Mesenchymal stem cell (in vitro differentiated cells and primary cell): ENCODE results near the gene DTNBP1.

Experiments used
- DNase-seq: peaks from one replicate; pipeline ENCODE4 v3.0.0-alpha.2; 2013
- H2AFZ ChIP-seq: one replicate; pipeline ENCODE4 v1.6.1; 2013; ENCODE audit warnings: low read depth, mild to moderate bottlenecking, control low read depth, inconsistent platforms, low read length, moderate library complexity
- H2AK5ac ChIP-seq: 2 replicates; pipeline ENCODE4 v1.6.1; 2013; ENCODE audit warnings: low read length, moderate library complexity, mild to moderate bottlenecking, inconsistent platforms; ENCODE audit not compliant: severe bottlenecking
- H2BK120ac ChIP-seq: one replicate; pipeline ENCODE4 v1.6.1; 2013; ENCODE audit warnings: low read depth, mild to moderate bottlenecking, inconsistent platforms, low read length, moderate library complexity
- H2BK12ac ChIP-seq, 2 experiments: one replicate each; pipeline ENCODE4 v1.6.1; 2013; ENCODE audit warnings: inconsistent platforms in 2 of 2, low read length in 2 of 2, mild to moderate bottlenecking in 2 of 2, moderate library complexity in 2 of 2, control low read depth in 1 of 2
- H2BK15ac ChIP-seq: one replicate; pipeline ENCODE4 v1.6.1; 2013; ENCODE audit warnings: mild to moderate bottlenecking, low read depth, inconsistent platforms; ENCODE audit not compliant: poor library complexity, severe bottlenecking
- H2BK5ac ChIP-seq: 2 replicates; pipeline ENCODE4 v1.6.1; 2013; ENCODE audit warnings: low read depth, mild to moderate bottlenecking, low read length, control low read depth, inconsistent platforms; ENCODE audit not compliant: poor library complexity, severe bottlenecking
- H3K14ac ChIP-seq, 2 experiments: one replicate each; pipeline ENCODE4 v1.6.1; 2013; ENCODE audit warnings: inconsistent platforms in 2 of 2, low read length in 2 of 2, control low read depth in 1 of 2, mild to moderate bottlenecking in 1 of 2, moderate library complexity in 1 of 2
- H3K18ac ChIP-seq, 2 experiments: one replicate each; pipeline ENCODE4 v1.6.1; 2013; ENCODE audit warnings: inconsistent platforms in 2 of 2, low read length in 2 of 2, control low read depth in 1 of 2, low read depth in 1 of 2, mild to moderate bottlenecking in 1 of 2
- H3K23ac ChIP-seq, 2 experiments: one replicate each; pipeline ENCODE4 v1.6.1; 2013; ENCODE audit warnings: inconsistent platforms in 2 of 2, low read length in 2 of 2, mild to moderate bottlenecking in 2 of 2, moderate library complexity in 2 of 2, control low read depth in 1 of 2
- H3K27ac ChIP-seq: 2 replicates; pipeline ENCODE4 v1.5.1; 2013; ENCODE audit warnings: mild to moderate bottlenecking, moderate library complexity, low read length, control low read depth, inconsistent platforms; ENCODE audit not compliant: poor library complexity, severe bottlenecking
- H3K27me3 ChIP-seq, 2 experiments: 2 replicates each; pipeline versions ENCODE4 v1.6.1 to v1.7.0; 2013; ENCODE audit warnings: low read length in 2 of 2, mild to moderate bottlenecking in 2 of 2, moderate library complexity in 2 of 2, control low read depth in 1 of 2, inconsistent platforms in 1 of 2; ENCODE audit not compliant: control insufficient read depth in 1 of 2, insufficient read depth in 1 of 2
- H3K36me3 ChIP-seq, 2 experiments: 2 replicates each; pipeline versions ENCODE4 v1.6.1 to v1.7.0; 2013; ENCODE audit warnings: low read length in 2 of 2, control low read depth in 1 of 2, inconsistent platforms in 1 of 2, low read depth in 1 of 2, mild to moderate bottlenecking in 1 of 2; ENCODE audit not compliant: insufficient read depth in 2 of 2, control insufficient read depth in 1 of 2
- H3K4ac ChIP-seq, 2 experiments: one replicate each; pipeline ENCODE4 v1.6.1; 2013; ENCODE audit warnings: inconsistent platforms in 2 of 2, low read length in 2 of 2, mild to moderate bottlenecking in 2 of 2, moderate library complexity in 2 of 2, control low read depth in 1 of 2, low read depth in 1 of 2
- H3K4me1 ChIP-seq: 2 replicates; pipeline ENCODE4 v1.6.1; 2013; ENCODE audit warnings: low read depth, low read length, control low read depth; ENCODE audit not compliant: control insufficient read depth, insufficient read depth
- H3K4me2 ChIP-seq: 2 replicates; pipeline ENCODE4 v1.6.1; 2013; ENCODE audit warnings: low read length, mild to moderate bottlenecking, inconsistent platforms; ENCODE audit not compliant: poor library complexity, severe bottlenecking
- H3K4me3 ChIP-seq, 2 experiments: 2 replicates each; pipeline versions ENCODE4 v1.5.1 to v1.7.0; 2013; ENCODE audit warnings: low read length in 2 of 2, mild to moderate bottlenecking in 2 of 2, control low read depth in 1 of 2, low read depth in 1 of 2; ENCODE audit not compliant: insufficient read depth in 1 of 2
- H3K79me1 ChIP-seq: replicated peaks from 2 replicates; pipeline ENCODE4 v1.6.1; 2013; ENCODE audit warnings: mild to moderate bottlenecking, control low read depth, low read length, inconsistent platforms; ENCODE audit not compliant: poor library complexity, severe bottlenecking
- H3K9ac ChIP-seq: 2 replicates; pipeline ENCODE4 v1.7.0; 2013; ENCODE audit warnings: mild to moderate bottlenecking, low read length, moderate library complexity
- H3K9me3 ChIP-seq: 2 replicates; pipeline ENCODE4 v1.7.0; 2013; ENCODE audit warnings: mild to moderate bottlenecking, low read length; ENCODE audit not compliant: control insufficient read depth
- H4K8ac ChIP-seq: one replicate; pipeline ENCODE4 v1.6.1; 2013; ENCODE audit warnings: inconsistent platforms, mild to moderate bottlenecking, low read length, moderate library complexity
- H4K91ac ChIP-seq: one replicate; pipeline ENCODE4 v1.6.1; 2013; ENCODE audit warnings: mild to moderate bottlenecking, low read length, inconsistent platforms
- WGBS: methylation state at CpG from one replicate; pipeline ENCODE4 v1.1.7; 2013; ENCODE audit warnings: mixed read lengths; 5-methylcytosine and 5-hydroxymethylcytosine counted together

Gene DTNBP1

DNA sequence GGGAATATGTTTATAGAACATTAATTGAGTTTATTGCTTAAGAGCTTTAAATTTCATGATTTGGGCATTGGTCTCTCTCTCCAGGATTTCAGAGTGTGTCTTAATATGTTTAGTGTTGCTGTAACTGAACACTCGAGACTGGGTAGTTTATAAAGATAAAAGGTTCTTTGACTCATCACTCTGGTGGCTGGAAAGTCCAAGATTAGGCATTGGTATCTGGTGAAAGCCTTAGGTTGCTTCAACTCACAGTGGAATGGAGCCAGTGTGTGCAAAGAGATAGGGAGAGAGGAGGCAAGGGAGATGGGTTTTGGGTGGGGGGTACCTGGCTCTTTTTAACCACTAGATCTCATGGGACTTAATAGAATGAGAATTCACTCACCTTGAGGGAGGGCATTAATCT lies 35.6 kb upstream of the DTNBP1 start:
- DNase-seq, result peak; percentile 12
- peaks cover 8% of the 10 kb centered on the region for H3K9me3 ChIP-seq
- H3K36me3 ChIP-seq, result no peaks in the 10 kb centered on the region

DNA sequence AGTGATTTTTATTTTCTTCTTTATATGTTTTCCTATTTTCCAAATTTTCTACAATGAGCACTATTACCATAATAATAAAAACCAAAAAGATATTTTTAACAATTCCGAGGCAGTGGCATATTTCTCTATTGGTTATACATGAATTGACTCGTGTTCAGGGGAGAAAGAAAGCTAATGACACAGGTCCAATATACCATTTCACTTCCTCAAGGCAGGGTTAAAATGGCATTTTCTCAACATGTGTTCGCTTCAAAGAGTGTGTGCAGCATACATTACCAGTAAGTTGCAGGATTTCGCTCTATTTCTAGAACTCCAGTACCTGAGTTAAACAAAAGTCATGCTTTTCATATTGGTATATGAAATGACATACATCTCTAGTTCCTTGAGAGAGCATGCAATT lies 35.1 kb upstream of the DTNBP1 start:
- no peak overlapping the region for H3K4ac ChIP-seq
- H3K4me1 ChIP-seq, result no peaks in the 10 kb centered on the region
- no peak overlapping the region for H2BK12ac ChIP-seq
- DNase-seq, result no peak
- no peak overlapping the region for H3K27ac ChIP-seq
- H3K27me3 ChIP-seq, result peaks cover 4 to 7% of the 10 kb centered on the region in 2 experiments
- H4K91ac ChIP-seq, result no peak overlapping the region
- no peaks in the 10 kb centered on the region for H3K79me1 ChIP-seq
- H3K4me2 ChIP-seq, result no peak overlapping the region
- H2AK5ac ChIP-seq, result no peak overlapping the region
- H2BK5ac ChIP-seq, result no peak overlapping the region
- no peak overlapping the region for H3K14ac ChIP-seq
- no peak overlapping the region for H3K4me3 ChIP-seq
- 90% methylated on average over 3 of the region's 4 CpGs for WGBS
- no peak overlapping the region for H2BK15ac ChIP-seq
- H3K23ac ChIP-seq, result no peak overlapping the region
- H3K36me3 ChIP-seq, result no peaks in the 10 kb centered on the region
- H3K9me3 ChIP-seq, result peaks cover 5% of the 10 kb centered on the region
- H3K18ac ChIP-seq, result no peak overlapping the region
- H4K8ac ChIP-seq, result no peak overlapping the region
- H2BK120ac ChIP-seq, result no peak overlapping the region
- H3K9ac ChIP-seq, result no peak overlapping the region
- H2AFZ ChIP-seq, result no peak overlapping the region

More for the DNA sequence above, 35.6 kb upstream of the DTNBP1 start:
- Histone ChIP-seq H3K23ac (no peak overlapping the region), H4K8ac (no peak overlapping the region), H4K91ac (no peak overlapping the region), H2BK120ac (no peak overlapping the region), H2BK5ac (no peak overlapping the region), H3K79me1 (no peaks in the 10 kb centered on the region), H3K4me3 (no peak overlapping the region), H3K27ac (no peak overlapping the region), H3K4me1 (no peaks in the 10 kb centered on the region), H3K9ac (no peak overlapping the region), H3K14ac (no peak overlapping the region), H3K4ac (no peak overlapping the region), H2BK15ac (no peak overlapping the region), H3K27me3 (peaks cover 4 to 7% of the 10 kb centered on the region in 2 experiments), H2AFZ (no peak overlapping the region), H2BK12ac (no peak overlapping the region), H3K18ac (no peak overlapping the region), H2AK5ac (no peak overlapping the region), H3K4me2 (no peak overlapping the region)
- WGBS, result 63% methylated on average over 1 of the region's 1 CpG

DNA sequence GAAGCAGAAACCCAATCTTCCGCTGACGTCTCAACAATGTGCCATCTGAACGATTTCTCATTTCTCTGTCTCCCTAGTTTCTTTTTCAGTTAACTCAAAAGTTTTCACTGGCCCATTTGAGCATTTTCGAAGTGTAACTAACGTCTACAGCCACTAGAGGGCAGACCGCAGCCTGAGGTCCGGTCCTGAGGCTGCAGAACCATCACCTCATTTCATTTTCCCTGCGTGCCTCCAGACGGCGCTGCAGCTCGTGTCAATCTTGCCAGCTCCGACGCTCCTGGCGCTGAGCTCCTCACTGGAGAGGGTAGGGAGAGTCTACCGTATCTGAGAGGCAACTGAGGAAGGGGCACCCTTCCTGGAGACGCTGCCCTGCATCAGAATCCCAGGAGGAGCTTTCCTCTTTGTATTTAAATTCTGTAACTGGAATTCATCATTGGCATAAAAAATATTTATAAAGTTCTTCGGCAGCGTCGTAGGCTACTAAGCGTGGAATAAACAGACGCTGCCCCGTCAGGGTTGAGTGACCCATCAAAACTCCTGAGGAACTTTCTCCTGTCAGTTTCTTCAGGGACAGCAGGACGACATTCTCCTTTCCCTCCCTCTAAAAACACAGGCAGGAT lies 28.5 kb upstream of the DTNBP1 start:
- no peak overlapping the region for H2AK5ac ChIP-seq
- peak; percentile 88 for DNase-seq
- no peaks in the 10 kb centered on the region for H3K4me1 ChIP-seq
- H3K18ac ChIP-seq, result peak overlapping the region in 1 of 2 experiments; percentile 34
- no peak overlapping the region for H3K14ac ChIP-seq
- H2BK5ac ChIP-seq, result no peak overlapping the region
- H2BK120ac ChIP-seq, result no peak overlapping the region
- no peak overlapping the region for H3K27ac ChIP-seq
- H4K91ac ChIP-seq, result no peak overlapping the region
- H3K36me3 ChIP-seq, result no peaks in the 10 kb centered on the region
- H3K27me3 ChIP-seq, result no peaks in the 10 kb centered on the region
- peak overlapping the region; percentile 74 for H3K9ac ChIP-seq
- H3K4me2 ChIP-seq, result peak overlapping the region; percentile 36
- H3K79me1 ChIP-seq, result no peaks in the 10 kb centered on the region
- no peak overlapping the region for H3K4ac ChIP-seq
- no peak overlapping the region for H3K23ac ChIP-seq
- no peak overlapping the region for H2BK12ac ChIP-seq
- no peak overlapping the region for H4K8ac ChIP-seq
- peak overlapping the region in 1 of 2 experiments; percentile 76 for H3K4me3 ChIP-seq
- WGBS, result 38% methylated on average over 15 of the region's 23 CpGs
- no peaks in the 10 kb centered on the region for H3K9me3 ChIP-seq
- H2BK15ac ChIP-seq, result no peak overlapping the region
- no peak overlapping the region for H2AFZ ChIP-seq

DNA sequence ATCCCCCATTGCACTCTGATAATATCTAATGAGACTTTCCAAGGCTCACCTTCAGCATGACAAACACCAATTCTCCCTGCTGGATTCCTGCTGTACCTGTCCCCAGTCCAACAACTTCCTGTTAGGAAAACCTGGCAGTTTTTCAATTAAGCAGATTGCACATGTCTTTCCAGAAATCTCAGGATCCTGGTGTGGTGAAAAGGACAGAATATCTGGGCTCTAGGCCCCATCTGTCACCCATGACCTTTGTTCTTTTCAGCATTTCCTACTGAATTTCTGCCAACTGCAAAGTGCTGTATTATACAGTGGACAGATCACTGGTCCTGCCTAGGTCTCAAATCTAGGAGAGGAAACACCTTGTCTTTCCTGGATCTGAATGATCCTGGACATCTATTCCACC lies 27.7 kb upstream of the DTNBP1 start:
- no peaks in the 10 kb centered on the region for H3K9me3 ChIP-seq
- no peak overlapping the region for H3K23ac ChIP-seq
- H2BK5ac ChIP-seq, result no peak overlapping the region
- H3K36me3 ChIP-seq, result no peaks in the 10 kb centered on the region
- H4K91ac ChIP-seq, result no peak overlapping the region
- peaks cover 0 to 3% of the 10 kb centered on the region in 2 experiments for H3K27me3 ChIP-seq
- no peak overlapping the region for H2BK12ac ChIP-seq
- H3K4ac ChIP-seq, result no peak overlapping the region
- no peak overlapping the region for H2AFZ ChIP-seq
- no peak overlapping the region for H2BK120ac ChIP-seq
- no peak overlapping the region for H3K4me2 ChIP-seq
- H2AK5ac ChIP-seq, result peak overlapping the region; percentile 41
- H3K9ac ChIP-seq, result peak overlapping the region; percentile 74
- H3K4me3 ChIP-seq, result no peak overlapping the region
- no peak overlapping the region for H3K27ac ChIP-seq
- no peak overlapping the region for H3K18ac ChIP-seq
- H2BK15ac ChIP-seq, result no peak overlapping the region
- H3K79me1 ChIP-seq, result no peaks in the 10 kb centered on the region
- H3K4me1 ChIP-seq, result no peaks in the 10 kb centered on the region
- no peak overlapping the region for H4K8ac ChIP-seq
- no peak for DNase-seq
- no peak overlapping the region for H3K14ac ChIP-seq
